Spleen (tissue), 7 donors: ENCODE data around the gene PVRIG.

ENCODE experiments used
- POLR2A ChIP-seq, 3 donors: fragments of 450-650 bp; IDR thresholded peaks; one replicate each; pipeline ENCODE4 v1.5.1; 2017; ENCODE audit warnings: antibody characterized with exemption in 3 of 3, mild to moderate bottlenecking in 1 of 3
- POLR2AphosphoS5 ChIP-seq, 3 donors: sonication (generic); formaldehyde crosslinking; IDR thresholded peaks; one replicate each; pipeline ENCODE4 v1.5.1; 2017; ENCODE audit warnings: antibody characterized with exemption in 3 of 3
- TF ChIP-seq, protein P1 (sequence below), 11 experiments: fragments of 200-600 bp in 7 of 11; fragments of 450-650 bp in 4 of 11; sonication (generic) in 4 of 11; IDR thresholded peaks in 8 of 11; conservative IDR thresholded peaks in 3 of 11; 1 replicate in 7 of 11; 2 replicates in 4 of 11; pipeline versions ENCODE4 v1.4.0 to v1.8.0; 2016 to 2021; ENCODE audit warnings: antibody characterized with exemption in 11 of 11, inconsistent platforms in 4 of 11, mild to moderate bottlenecking in 1 of 11
- donor health status: DM: no; HTN: no; CAD: no; lungs with moderate emphysema.
- donor health status: DM: no; HTN: no; CAD: no.
- donor health status: DM: no; HTN: no; CAD: no.

GRCh38 chr7:100174582-100174981, 45.2 kb upstream of the PVRIG start:
- TF ChIP-seq, protein P1, sequence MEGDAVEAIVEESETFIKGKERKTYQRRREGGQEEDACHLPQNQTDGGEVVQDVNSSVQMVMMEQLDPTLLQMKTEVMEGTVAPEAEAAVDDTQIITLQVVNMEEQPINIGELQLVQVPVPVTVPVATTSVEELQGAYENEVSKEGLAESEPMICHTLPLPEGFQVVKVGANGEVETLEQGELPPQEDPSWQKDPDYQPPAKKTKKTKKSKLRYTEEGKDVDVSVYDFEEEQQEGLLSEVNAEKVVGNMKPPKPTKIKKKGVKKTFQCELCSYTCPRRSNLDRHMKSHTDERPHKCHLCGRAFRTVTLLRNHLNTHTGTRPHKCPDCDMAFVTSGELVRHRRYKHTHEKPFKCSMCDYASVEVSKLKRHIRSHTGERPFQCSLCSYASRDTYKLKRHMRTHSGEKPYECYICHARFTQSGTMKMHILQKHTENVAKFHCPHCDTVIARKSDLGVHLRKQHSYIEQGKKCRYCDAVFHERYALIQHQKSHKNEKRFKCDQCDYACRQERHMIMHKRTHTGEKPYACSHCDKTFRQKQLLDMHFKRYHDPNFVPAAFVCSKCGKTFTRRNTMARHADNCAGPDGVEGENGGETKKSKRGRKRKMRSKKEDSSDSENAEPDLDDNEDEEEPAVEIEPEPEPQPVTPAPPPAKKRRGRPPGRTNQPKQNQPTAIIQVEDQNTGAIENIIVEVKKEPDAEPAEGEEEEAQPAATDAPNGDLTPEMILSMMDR (IDR thresholded peaks at IDR 0.05 in 8 of 11, conservative IDR thresholded peaks at IDR 0.05 in 3 of 11): no peak
- no peak for TF ChIP-seq POLR2AphosphoS5 (IDR thresholded peaks at IDR 0.05)
- no peak for TF ChIP-seq POLR2A (IDR thresholded peaks at IDR 0.05)
